ENCODE measurements around the gene HMGN1.

The HMGN1 gene

DNA sequence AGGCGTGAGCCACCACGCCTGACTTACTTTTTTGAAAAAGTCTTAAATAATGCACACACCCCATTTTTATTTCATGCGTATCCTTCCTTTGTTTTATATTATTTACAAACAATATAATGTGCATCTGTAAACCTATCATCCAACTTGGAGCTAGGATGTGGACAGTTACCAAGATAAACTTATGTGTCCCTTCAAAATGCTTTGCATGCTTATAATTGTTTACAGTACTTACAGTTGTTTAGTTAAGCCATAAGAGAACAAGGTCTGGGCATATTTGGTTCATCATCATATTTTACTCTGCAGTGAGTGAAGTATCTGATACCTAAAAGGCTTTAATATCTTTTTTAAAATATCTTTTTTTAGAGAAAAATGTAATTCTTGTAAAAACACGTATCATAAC lies 16.1 kb upstream of the HMGN1 start:
- no peak overlapping the region for H3K4me3 ChIP-seq (ENCODE audit: low read depth in 1 of 2, low read length in 1 of 2)
- peak overlapping the region; percentile 81 for H3K27ac ChIP-seq
- H3K36me3 ChIP-seq = no peaks in the 10 kb centered on the region
- H3K9me3 ChIP-seq = no peaks in the 10 kb centered on the region
- H3K4me1 ChIP-seq (ENCODE audit: control insufficient read depth in 1 of 2, insufficient read depth in 1 of 2, low read depth in 1 of 2, low read length in 1 of 2) = peaks cover 45 to 60% of the 10 kb centered on the region in 2 experiments
- no peaks in the 10 kb centered on the region for H3K27me3 ChIP-seq
- TF ChIP-seq, protein P1, sequence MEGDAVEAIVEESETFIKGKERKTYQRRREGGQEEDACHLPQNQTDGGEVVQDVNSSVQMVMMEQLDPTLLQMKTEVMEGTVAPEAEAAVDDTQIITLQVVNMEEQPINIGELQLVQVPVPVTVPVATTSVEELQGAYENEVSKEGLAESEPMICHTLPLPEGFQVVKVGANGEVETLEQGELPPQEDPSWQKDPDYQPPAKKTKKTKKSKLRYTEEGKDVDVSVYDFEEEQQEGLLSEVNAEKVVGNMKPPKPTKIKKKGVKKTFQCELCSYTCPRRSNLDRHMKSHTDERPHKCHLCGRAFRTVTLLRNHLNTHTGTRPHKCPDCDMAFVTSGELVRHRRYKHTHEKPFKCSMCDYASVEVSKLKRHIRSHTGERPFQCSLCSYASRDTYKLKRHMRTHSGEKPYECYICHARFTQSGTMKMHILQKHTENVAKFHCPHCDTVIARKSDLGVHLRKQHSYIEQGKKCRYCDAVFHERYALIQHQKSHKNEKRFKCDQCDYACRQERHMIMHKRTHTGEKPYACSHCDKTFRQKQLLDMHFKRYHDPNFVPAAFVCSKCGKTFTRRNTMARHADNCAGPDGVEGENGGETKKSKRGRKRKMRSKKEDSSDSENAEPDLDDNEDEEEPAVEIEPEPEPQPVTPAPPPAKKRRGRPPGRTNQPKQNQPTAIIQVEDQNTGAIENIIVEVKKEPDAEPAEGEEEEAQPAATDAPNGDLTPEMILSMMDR (IDR thresholded peaks at IDR 0.05) = no peak

DNA sequence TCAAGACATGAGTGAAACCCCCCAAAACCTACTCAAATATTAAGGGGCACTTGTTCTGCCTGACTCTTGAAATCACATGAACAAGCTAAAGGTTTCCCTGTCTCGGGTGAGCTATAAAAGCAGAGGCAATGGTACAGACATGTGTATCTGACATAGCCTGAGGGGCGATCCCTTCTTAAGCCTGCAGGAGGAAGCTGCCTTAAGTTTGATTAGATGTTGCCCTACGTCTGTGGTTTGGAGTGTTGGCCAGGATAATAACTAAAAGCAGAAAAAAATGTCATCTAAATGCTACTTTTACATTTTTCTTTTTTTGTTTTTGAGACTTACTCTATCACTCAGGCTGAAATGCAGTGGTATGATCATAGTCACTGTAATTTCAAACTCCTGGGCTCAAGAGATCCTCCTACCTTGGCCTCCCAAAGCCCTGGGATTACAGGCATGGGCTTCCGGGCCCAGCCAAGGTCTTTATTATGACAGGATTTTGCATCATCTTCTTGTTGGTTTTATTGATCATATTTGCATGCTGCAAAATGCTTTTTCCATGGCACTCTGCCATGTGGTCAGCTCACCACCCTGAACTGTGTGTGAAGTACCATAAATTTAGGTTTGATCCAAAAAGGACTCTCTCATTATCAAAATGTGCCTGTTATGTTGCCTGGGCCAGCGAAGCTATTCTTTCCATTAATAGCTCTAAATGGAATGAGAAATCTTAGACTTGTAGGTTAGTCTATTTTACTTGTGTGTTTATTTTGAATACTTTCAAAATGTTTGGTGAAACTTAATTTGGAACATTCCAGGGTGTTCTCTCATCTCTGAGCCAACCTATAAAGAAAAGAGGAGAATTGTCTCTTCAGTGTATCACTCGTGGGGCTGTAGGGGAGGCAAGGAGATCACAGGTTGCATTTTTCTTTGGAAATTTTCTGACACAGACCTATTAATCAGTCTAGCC lies 15.0 kb upstream of the HMGN1 start:
- H3K9me3 ChIP-seq = no peaks in the 10 kb centered on the region
- no peak overlapping the region for H3K4me3 ChIP-seq (ENCODE audit: low read depth in 1 of 2, low read length in 1 of 2)
- TF ChIP-seq, protein P1 (IDR thresholded peaks at IDR 0.05) = no peak
- H3K36me3 ChIP-seq = no peaks in the 10 kb centered on the region
- no peaks in the 10 kb centered on the region for H3K27me3 ChIP-seq
- H3K4me1 ChIP-seq (ENCODE audit: control insufficient read depth in 1 of 2, insufficient read depth in 1 of 2, low read depth in 1 of 2, low read length in 1 of 2) = peaks cover 39 to 49% of the 10 kb centered on the region in 2 experiments
- peak overlapping the region; percentile 81 for H3K27ac ChIP-seq

GRCh38 chr21:39362733-39363132 lies 13.8 kb upstream of the HMGN1 start:
- H3K4me3 ChIP-seq (ENCODE audit: low read depth in 1 of 2, low read length in 1 of 2) = peak overlapping the region in 1 of 2 experiments; percentile 2
- peak overlapping the region; percentile 81 for H3K27ac ChIP-seq
- H3K36me3 ChIP-seq = no peaks in the 10 kb centered on the region
- TF ChIP-seq, protein P1 (IDR thresholded peaks at IDR 0.05) = no peak
- H3K27me3 ChIP-seq = no peaks in the 10 kb centered on the region
- H3K4me1 ChIP-seq (ENCODE audit: control insufficient read depth in 1 of 2, insufficient read depth in 1 of 2, low read depth in 1 of 2, low read length in 1 of 2) = peaks cover 39 to 43% of the 10 kb centered on the region in 2 experiments
- H3K9me3 ChIP-seq = no peaks in the 10 kb centered on the region

DNA sequence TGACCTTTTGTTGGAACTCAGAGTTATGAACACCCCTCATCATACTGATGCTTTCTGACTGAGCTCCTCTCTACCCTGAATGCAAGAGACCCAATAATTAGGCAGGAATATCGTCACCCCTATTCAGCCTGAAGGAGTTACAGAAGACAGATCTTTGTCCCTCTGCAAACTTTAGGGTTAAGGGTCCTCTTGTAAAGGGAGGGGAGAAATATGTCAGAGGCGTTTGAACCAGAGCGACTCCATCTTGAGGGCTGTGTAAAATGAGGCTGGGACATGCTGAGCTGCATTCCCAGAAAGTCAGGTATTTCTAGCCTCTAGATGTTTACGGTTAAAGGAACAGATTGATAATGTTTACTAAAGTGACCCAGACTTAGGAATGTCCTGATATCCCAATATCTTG lies 10.5 kb upstream of the HMGN1 start:
- no peak overlapping the region for H3K4me3 ChIP-seq (ENCODE audit: low read depth in 1 of 2, low read length in 1 of 2)
- H3K9me3 ChIP-seq = no peaks in the 10 kb centered on the region
- peaks cover 32% of the 10 kb centered on the region in 2 experiments for H3K4me1 ChIP-seq (ENCODE audit: control insufficient read depth in 1 of 2, insufficient read depth in 1 of 2, low read depth in 1 of 2, low read length in 1 of 2)
- H3K36me3 ChIP-seq = no peaks in the 10 kb centered on the region
- H3K27ac ChIP-seq = no peak overlapping the region
- no peaks in the 10 kb centered on the region for H3K27me3 ChIP-seq
- TF ChIP-seq, protein P1 (IDR thresholded peaks at IDR 0.05) = no peak

- no peaks in the 10 kb centered on the region for H3K36me3 ChIP-seq
- H3K27ac ChIP-seq = no peak overlapping the region
- H3K27me3 ChIP-seq = no peaks in the 10 kb centered on the region
- TF ChIP-seq, protein P1 (IDR thresholded peaks at IDR 0.05) = no peak
- H3K4me1 ChIP-seq (ENCODE audit: control insufficient read depth in 1 of 2, insufficient read depth in 1 of 2, low read depth in 1 of 2, low read length in 1 of 2) = peaks cover 12 to 13% of the 10 kb centered on the region in 2 experiments
- no peaks in the 10 kb centered on the region for H3K9me3 ChIP-seq
- H3K4me3 ChIP-seq (ENCODE audit: low read depth in 1 of 2, low read length in 1 of 2) = no peak overlapping the region
Measured at GRCh38 chr21:39353295-39353694, 4.4 kb upstream of the HMGN1 start.
